Measurements from ENCODE around the gene LIMS2.

Gene LIMS2

DNA sequence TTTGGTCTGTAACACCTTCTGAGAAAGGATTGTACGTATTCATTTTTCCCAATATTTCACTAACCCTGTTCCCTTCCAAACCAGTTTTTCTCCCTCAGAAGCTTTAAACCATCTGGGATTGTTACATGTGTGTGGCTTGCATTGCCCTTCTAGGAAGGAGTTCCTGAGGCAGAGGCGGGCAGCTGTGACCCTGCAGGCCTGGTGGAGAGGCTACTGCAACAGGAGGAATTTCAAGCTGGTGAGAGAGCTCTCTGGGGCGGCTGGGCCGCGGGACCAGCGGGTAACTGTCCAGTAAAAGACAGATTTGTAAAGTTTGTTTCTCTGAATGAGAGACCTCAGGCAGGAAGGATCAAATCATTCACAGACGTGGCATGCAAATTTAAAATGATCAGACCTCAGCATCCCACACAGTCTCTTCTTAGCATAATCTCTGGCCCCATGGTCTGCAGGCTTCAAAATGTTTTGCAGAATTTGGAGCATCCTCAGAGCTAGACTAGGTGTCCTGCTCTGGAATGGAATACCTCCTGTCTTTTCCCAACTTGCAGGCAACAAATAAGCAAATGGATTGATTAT is 69.6 kb downstream of the LIMS2 start:
- no peak for DNase-seq (ENCODE audit: low read depth in 2 of 2)

DNA sequence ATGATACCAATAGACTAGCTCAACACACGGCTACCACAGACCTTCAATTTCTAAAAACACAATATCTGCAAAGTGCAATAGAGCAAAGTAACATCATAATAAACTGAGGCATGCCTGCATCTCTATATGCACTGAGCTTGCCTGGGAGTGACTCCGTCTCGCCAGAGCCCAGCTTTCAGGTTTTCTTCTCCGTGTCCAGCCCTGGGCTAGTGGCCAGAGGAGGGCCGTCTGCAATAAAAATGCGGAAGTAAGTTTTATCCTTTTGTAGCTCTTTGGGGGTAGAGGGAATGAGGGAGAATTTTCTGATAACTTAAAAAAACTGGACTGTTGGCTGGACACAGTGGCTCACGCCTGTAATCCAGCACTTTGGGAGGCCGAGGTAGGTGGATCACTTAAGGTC is 70.3 kb downstream of the LIMS2 start:
- DNase-seq (ENCODE audit: low read depth in 2 of 2): no peak

DNA sequence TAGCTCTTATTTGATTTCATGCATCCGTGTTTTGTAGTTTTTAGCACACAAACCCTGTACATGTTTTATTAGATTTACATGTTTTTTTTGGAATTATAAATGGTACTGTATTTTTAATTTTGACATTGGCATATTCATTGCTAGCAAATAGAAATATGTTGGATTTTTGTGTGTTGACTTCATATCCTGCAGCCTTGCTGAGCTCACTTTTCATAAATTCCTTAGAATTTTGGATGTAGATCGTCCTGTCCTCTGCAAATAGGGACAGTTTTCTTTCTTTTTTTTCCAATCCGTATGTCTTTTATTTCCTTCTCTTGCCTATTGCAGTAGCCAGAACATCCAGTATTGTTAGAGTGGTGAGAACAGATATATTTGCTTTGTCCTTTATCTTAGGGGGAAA is 76.1 kb downstream of the LIMS2 start:
- no peak for DNase-seq (ENCODE audit: low read depth in 2 of 2)

DNA sequence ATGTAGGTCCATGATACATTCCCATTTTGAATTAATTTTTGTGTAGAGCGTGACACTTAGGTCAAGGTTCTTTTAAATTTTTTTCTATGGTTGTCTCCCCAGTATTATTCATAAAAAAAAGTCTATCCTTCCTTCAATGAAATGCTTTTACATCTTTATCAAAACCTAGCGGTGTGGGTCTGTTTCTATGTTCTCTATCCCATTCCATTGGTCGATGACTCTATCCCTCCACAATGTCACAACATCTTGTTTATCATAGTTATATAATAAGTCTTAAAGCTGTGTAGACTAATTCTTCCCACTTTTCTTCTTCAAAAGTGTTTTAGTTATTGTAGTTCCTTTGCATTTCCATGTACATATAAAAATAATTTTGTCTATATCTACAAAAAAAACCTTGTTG is 76.6 kb downstream of the LIMS2 start:
- no peak for DNase-seq (ENCODE audit: low read depth in 2 of 2)

DNA sequence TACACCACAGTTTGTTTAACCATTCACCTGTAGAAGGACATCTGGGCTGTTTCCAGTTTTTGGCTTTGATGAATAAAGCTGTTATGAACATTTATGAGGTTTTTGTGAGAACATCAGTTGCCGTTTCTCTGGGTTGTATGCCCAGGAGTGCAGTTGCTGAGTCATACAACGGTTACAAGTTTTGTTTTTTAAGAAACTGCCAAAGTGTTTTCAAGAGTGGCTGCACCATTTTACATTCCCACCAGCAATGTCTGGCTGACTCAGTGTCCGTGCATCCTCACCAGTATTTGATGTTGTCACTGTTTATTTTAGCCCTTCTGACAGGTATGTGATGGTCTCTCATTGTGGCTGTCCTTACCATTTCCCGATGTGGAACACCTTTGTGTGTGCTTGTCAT is 77.3 kb downstream of the LIMS2 start:
- no peak for DNase-seq (ENCODE audit: low read depth in 2 of 2)

DNA sequence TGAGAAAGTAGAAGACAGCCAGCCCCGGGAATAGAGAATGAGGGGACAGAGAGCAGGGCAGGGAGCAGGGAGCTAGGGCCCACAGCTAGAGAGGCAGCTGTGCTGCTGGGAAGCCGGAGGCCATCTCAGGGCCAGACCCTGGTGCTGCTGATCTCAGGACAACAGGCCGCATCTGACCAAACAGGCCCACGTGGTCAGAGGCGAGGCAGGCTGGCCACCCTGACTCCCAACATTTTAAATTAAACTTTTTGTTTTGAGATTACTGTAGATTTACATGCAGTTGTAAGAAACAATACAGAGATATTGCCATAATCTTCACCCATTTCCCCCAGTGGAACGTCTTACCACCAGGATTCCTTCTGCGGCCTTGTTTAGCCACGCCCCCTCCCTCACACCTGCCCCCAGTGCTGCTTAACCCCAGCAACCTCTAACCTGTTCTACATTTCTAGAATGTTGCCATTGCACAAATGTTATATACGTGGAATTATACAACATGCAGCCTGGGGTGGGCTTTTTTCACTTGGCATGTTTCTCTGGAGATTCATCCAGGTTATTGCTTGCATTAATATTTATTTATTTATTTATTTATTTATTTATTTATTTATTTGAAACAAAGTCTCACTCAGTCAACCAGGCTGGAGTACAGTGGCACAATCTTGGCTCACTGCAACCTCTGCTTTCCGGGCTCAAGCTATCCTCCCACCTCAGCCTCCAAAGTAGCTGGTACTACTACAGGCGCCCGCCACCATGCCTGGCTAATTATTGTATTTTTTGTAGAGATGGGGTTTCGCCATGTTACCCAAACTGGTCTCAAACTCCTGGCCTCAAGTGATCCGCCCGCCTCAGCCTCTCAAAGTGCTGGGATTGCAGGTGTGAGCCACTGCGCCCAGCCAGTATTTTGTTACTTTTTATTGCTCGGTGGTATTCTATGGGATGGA is 78.0 kb downstream of the LIMS2 start:
- no peak for DNase-seq (ENCODE audit: low read depth in 2 of 2)

DNA sequence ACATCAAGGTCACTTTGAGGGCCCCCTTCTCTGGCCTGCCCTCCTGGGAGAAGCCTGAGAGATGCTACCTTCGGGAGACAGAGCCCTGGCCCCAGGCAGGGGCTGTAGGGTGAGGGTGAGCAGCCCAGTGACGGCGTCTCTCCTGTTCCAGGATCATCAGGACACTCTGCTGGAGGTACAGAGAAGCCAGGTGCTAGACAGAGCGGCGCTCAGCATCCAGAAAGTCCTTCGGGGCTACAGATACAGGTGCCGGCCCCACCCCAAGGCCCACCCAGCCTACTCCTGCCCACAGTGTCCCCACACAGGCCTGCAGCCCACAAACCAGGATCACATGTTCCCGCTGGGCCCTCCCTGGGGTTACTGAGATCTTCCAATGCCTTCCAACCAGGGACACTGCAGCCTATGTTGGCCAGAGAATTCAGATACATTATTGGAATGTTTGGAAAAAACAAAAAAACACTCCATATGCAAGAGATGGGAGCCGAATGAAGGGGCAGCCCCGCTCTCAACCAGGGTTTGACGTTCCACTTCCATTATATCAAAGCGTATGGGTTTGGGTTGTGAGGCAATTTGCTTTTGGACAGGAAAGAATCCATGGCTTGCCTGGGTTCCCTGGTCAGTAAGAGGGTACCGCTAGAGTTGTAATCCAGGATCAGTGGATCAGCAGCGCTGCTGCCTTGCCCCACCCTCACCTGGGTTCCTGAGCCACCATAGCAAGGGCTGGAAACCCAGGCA is 78.9 kb downstream of the LIMS2 start:
- no peak for DNase-seq (ENCODE audit: low read depth in 2 of 2)

DNA sequence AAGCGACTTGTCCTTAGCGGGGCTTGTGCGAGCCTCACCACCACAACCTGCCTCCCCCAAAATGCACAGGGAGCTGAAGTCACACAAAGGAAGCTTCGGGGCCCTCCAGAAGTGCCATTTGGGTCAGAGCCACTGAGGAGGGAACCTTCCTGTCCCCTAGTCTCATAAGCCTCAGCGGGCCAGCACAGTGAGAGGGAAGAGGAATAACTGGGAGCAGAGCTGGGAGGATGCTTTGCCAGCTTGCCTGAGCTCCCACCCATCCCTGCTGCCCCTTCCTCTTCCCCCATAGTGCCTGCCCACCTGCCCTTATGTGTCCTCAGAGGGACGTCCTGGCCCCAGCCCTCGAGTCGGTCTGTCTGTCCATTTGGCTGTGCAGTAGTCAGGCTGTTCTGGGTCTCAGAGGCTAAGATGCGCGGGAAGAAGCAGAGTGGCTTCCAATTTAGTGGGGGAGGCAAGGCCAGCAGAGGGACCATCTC is 81.2 kb downstream of the LIMS2 start:
- no peak for DNase-seq (ENCODE audit: low read depth in 2 of 2)

DNA sequence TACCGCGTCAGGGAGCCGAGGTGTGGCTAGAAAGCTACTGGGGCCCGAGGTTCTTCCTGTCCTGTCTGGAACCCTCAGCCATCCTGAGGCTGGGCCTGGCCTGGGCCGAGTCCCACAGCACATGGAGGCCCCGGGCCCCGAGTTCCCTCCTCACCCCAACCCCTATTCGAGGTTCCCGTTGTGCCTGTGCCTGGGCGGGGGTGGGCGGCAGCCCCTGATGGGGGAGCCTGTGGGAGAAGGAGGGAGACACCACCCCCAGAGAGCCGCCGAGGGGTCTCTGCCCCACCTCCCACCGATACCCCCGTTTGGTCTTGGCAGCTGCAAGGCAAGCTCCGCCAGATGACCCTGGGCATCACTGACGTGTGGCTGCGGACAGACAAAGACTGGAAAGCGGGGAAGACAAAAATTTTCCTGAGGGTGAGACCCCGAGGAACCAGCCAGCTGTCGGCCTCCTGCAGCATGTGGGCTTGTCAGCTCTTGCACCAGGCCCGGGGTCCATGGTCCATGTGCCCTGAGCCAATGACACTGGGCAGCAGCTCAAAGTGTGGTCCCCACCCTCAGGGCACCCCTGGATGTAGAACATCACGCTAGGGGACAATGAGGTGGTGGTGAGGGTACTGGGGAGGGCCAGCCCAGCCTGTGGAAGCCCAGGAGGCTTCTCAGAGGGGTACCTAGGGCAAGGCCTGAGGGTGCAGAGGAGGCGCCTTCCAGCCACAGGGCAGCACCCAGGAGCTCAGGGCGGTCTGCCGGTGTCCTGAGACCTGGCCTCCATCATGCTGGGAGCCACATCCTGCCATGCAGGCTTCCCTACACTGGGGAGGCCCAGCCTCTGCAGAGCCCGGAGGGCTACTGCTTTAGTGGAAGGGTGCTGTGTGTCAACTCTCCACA is 81.9 kb downstream of the LIMS2 start:
- no peak for DNase-seq (ENCODE audit: low read depth in 2 of 2)

DNA sequence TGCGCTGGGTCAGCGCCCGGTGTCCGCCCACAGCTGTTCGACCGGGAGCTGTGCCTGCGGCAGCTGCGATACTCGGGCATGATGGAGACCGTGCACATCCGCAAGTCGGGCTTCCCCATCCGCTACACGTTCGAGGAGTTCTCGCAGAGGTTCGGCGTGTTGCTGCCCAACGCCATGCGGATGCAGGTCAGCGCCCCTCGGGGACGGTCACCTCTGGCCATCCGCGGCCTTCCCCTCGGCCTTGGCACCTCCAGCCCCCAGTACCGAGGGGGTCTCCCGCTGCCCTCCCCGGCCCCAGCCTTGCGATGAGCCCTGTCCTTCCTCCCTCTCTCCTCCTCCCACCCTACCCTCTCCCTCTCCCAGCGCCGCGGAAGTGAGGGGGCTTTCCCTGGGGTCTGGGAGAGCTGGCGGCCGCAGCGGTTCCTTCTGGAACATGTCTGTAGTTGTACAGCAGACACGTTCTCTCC is 82.5 kb downstream of the LIMS2 start:
- DNase-seq (ENCODE audit: low read depth in 2 of 2): no peak

DNA sequence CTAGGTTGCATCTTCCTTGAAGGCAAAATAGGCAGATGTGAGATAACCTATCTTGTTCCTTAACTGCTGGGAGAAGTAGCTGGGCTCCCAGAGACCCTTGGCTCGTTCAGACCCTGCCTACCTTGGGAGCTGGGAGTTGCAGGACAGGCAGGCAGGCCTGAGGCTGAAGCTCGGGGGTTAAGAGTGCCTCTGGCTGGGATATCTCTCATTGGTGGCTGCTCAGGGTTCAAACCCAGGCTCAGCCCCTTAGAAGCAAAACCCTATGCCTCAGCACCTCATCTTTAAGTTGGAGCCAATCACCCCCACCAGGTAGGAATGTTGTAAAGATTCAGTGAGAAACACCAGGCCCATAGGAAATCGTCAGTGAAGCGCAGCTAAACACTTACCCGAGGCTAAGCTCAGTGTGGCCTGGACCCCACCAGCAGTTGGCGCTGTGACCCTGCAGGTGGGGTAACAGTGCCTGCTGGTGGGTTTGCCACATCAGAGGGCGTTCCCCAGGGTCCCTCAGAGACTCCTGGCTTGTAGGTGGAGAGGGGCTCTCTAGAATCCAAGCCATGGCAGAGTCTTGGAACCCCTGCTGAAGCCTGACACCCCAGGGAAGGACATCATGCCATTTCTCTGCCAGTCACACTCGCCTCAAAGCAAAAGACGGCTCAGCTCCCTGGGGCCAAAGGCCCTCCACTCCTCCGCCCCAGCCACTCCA is 84.0 kb downstream of the LIMS2 start:
- peak; percentile 11 to 44 for DNase-seq (ENCODE audit: low read depth in 2 of 2)

DNA sequence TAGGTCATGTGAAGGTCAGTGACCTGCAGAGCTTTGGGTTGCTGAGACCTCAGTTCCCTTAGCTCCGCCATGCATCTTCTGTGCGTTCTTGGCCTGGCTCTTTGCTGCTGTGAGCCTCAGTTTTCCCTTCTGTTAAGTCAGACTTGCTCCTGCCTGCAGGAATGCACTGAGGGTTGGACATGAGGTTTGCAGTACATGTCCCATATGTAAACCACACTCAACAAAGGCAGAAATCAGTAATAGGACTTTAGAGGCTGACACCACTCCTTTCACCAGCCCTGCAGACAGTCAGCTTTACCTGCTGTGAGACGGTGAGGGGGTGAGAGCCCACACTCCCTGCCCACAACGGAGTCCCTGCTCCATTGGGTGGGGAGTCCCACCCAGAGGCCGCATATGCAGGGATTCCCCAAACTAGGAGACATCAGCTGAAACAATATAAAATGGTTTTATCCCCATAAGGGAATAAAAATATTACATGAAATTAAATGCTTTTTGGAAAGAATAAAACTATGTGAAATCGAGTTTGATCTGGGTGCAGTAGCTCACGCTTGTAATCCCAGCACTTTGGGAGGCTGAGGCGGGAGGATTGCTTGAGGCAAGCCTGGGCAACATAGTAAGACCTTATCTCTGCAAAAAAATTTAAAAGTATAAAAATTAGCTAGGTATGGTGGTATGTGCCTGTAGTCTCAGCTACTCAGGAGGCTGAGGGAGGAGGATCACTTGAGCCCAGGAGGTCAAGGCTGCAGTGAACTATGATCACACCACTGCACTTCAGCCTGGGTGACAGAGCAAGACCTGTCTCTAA is 84.7 kb downstream of the LIMS2 start:
- DNase-seq (ENCODE audit: low read depth in 2 of 2): no peak

DNA sequence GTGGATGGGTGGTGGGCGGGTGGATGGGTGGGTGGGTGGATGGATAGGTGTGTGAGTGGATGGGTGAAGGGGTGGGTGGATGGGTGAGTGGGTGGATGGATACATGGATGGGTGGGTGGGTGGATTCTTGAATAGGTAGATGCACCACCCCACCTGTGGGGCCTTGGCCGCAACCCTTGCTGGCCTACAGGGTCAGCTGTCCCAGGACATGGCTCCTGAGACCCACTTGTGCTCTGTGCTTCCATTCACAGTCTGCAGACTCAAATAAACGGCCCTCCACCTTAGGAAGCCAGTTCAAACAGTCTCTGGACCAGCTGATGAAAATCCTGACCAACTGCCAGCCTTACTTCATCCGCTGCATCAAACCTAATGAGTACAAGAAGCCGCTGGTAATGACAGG is 85.5 kb downstream of the LIMS2 start:
- DNase-seq (ENCODE audit: low read depth in 2 of 2): no peak

DNA sequence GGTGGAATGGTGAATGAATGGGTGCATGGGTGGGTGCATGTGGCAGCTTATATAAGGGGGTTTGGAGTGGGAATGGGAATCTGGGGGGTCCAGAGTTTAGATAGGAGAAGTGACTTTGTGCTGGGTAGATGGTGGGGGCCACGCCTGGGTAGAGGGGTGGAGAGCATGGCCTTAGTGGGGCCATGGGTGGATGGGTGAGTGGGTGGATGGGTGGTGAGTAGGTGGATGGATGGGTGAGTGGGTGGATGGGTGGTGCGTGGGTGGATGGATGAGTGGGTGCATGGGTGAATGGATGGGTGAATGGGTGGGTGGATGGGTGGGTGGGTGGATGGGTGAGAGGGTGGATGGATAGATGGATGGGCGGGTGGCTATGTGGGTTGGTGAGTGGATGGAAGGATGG is 86.0 kb downstream of the LIMS2 start:
- no peak for DNase-seq (ENCODE audit: low read depth in 2 of 2)
